ACC112 (cell line): ENCODE measurements around the gene VPS9D1.
A peak's percentile ranks its signal among the peaks of the same experiment; 100 is the strongest.

Experiments
- H2AFZ ChIP-seq: fragments of 200-600 bp; sonication (generic); one replicate; pipeline ENCODE4 v1.6.0; 2017; ENCODE audit warnings: antibody characterized with exemption, low read length; ENCODE audit not compliant: unreplicated experiment
- H3K27ac ChIP-seq: fragments of 200-600 bp; sonication (generic); 2 replicates; pipeline ENCODE4 v1.5.1; 2014; ENCODE audit warnings: low read depth, mild to moderate bottlenecking, antibody characterized with exemption, low read length, moderate library complexity
- H3K27me3 ChIP-seq: fragments of 200-600 bp; sonication (generic); 2 replicates; pipeline ENCODE4 v1.6.1; 2014; ENCODE audit warnings: mild to moderate bottlenecking, antibody characterized with exemption, low read length, moderate library complexity, mixed read lengths; ENCODE audit not compliant: insufficient read depth
- H3K36me3 ChIP-seq: fragments of 200-600 bp; sonication (generic); 2 replicates; pipeline ENCODE4 v1.6.1; 2016; ENCODE audit warnings: mild to moderate bottlenecking, antibody characterized with exemption, low read length, moderate library complexity, mixed read lengths; ENCODE audit not compliant: insufficient read depth
- H3K4me1 ChIP-seq: fragments of 200-600 bp; sonication (generic); one replicate; pipeline ENCODE4 v1.6.1; 2016; ENCODE audit warnings: low read length, mixed read lengths; ENCODE audit not compliant: insufficient read depth, unreplicated experiment, control insufficient read depth
- H3K4me3 ChIP-seq: fragments of 200-600 bp; sonication (generic); 2 replicates; pipeline ENCODE4 v1.5.1; 2014; ENCODE audit warnings: mild to moderate bottlenecking, low read depth, low read length
- H3K79me2 ChIP-seq: fragments of 200-600 bp; sonication (generic); one replicate; pipeline ENCODE4 v1.6.0; 2016; ENCODE audit warnings: low read length; ENCODE audit not compliant: control insufficient read depth, unreplicated experiment, insufficient read depth

Gene VPS9D1

GRCh38 chr16:89721546-89722391 lies 1.1 kb upstream of the VPS9D1 start:
- H3K27me3 ChIP-seq: no peaks in the 10 kb centered on the region
- H3K27ac ChIP-seq: peak overlapping the region; percentile 85
- H2AFZ ChIP-seq: peak overlapping the region; percentile 20
- H3K4me1 ChIP-seq: peaks cover 38% of the 10 kb centered on the region
- H3K4me3 ChIP-seq: peak overlapping the region; percentile 84
- peaks cover 38% of the 10 kb centered on the region for H3K79me2 ChIP-seq
- H3K36me3 ChIP-seq: peaks cover 5% of the 10 kb centered on the region; the same call in 1 of the 2 replicates

GRCh38 chr16:89720551-89720812 lies 216 bp downstream of the VPS9D1 start:
- Histone ChIP-seq H2AFZ (peak overlapping the region; percentile 51), H3K79me2 (peaks cover 36% of the 10 kb centered on the region), H3K27me3 (no peaks in the 10 kb centered on the region), H3K4me1 (peaks cover 38% of the 10 kb centered on the region), H3K36me3 (peaks cover 5% of the 10 kb centered on the region; the same call in 1 of the 2 replicates), H3K27ac (peak overlapping the region; percentile 85), H3K4me3 (peak overlapping the region; percentile 84)

- Histone ChIP-seq H3K27ac (peak overlapping the region; percentile 85; the same call in 1 of the 2 replicates), H3K4me1 (peaks cover 25% of the 10 kb centered on the region), H3K4me3 (no peak overlapping the region), H3K27me3 (no peaks in the 10 kb centered on the region), H3K79me2 (peaks cover 18% of the 10 kb centered on the region), H3K36me3 (no peaks in the 10 kb centered on the region), H2AFZ (no peak overlapping the region)
These were observed 2.8 kb downstream of the VPS9D1 start for GRCh38 chr16:89717688-89718505.

- peaks cover 19% of the 10 kb centered on the region for H3K4me1 ChIP-seq
- H2AFZ ChIP-seq: no peak overlapping the region
- no peak overlapping the region for H3K27ac ChIP-seq
- peaks cover 10% of the 10 kb centered on the region for H3K79me2 ChIP-seq
- no peak overlapping the region for H3K4me3 ChIP-seq
- H3K36me3 ChIP-seq: no peaks in the 10 kb centered on the region
- no peaks in the 10 kb centered on the region for H3K27me3 ChIP-seq
These were observed 3.6 kb downstream of the VPS9D1 start for GRCh38 chr16:89716916-89717687.

- H3K27me3 ChIP-seq: no peaks in the 10 kb centered on the region
- peaks cover 7% of the 10 kb centered on the region for H3K79me2 ChIP-seq
- no peaks in the 10 kb centered on the region for H3K36me3 ChIP-seq
- H2AFZ ChIP-seq: no peak overlapping the region
- no peak overlapping the region for H3K4me3 ChIP-seq
- no peak overlapping the region for H3K27ac ChIP-seq
- peaks cover 19% of the 10 kb centered on the region for H3K4me1 ChIP-seq
These were observed 4.2 kb downstream of the VPS9D1 start for GRCh38 chr16:89716493-89716892.

GRCh38 chr16:89712274-89712781 lies 8.4 kb downstream of the VPS9D1 start:
- H3K27me3 ChIP-seq: no peaks in the 10 kb centered on the region
- no peaks in the 10 kb centered on the region for H3K36me3 ChIP-seq
- H3K4me3 ChIP-seq: peak overlapping the region; percentile 79
- H3K4me1 ChIP-seq: no peaks in the 10 kb centered on the region
- H2AFZ ChIP-seq: no peak overlapping the region
- H3K27ac ChIP-seq: no peak overlapping the region
- H3K79me2 ChIP-seq: peaks cover under 1% of the 10 kb centered on the region

GRCh38 chr16:89711601-89712273 lies 9.0 kb downstream of the VPS9D1 start:
- Histone ChIP-seq H3K4me3 (peak overlapping the region; percentile 79), H3K36me3 (no peaks in the 10 kb centered on the region), H3K79me2 (no peaks in the 10 kb centered on the region), H2AFZ (no peak overlapping the region), H3K27me3 (no peaks in the 10 kb centered on the region), H3K27ac (no peak overlapping the region), H3K4me1 (no peaks in the 10 kb centered on the region)

GRCh38 chr16:89710709-89711564 lies 9.8 kb downstream of the VPS9D1 start:
- Histone ChIP-seq H3K27ac (no peak overlapping the region), H3K27me3 (no peaks in the 10 kb centered on the region), H3K4me3 (no peak overlapping the region), H3K4me1 (no peaks in the 10 kb centered on the region), H3K79me2 (no peaks in the 10 kb centered on the region), H3K36me3 (no peaks in the 10 kb centered on the region), H2AFZ (no peak overlapping the region)

GRCh38 chr16:89709716-89710432 lies 10.8 kb downstream of the VPS9D1 start:
- no peaks in the 10 kb centered on the region for H3K79me2 ChIP-seq
- no peak overlapping the region for H3K27ac ChIP-seq
- no peak overlapping the region for H3K4me3 ChIP-seq
- H3K27me3 ChIP-seq: no peaks in the 10 kb centered on the region
- no peak overlapping the region for H2AFZ ChIP-seq
- no peaks in the 10 kb centered on the region for H3K36me3 ChIP-seq
- no peaks in the 10 kb centered on the region for H3K4me1 ChIP-seq
